ENCODE measurements around the gene LMNA. TPM values are rescaled to one million over a fixed set of nuclear protein-coding genes. Genes with fewer than 3 reads are reported as not detected.
"Not testable (repeated sequence)": the region's sequence is repeated elsewhere in the genome, so short reads cannot be mapped to it uniquely, and the experiment has no call there.

LMNA gene
- total RNA-seq, 1 experiment from 2014 or later, result 846 TPM

DNA sequence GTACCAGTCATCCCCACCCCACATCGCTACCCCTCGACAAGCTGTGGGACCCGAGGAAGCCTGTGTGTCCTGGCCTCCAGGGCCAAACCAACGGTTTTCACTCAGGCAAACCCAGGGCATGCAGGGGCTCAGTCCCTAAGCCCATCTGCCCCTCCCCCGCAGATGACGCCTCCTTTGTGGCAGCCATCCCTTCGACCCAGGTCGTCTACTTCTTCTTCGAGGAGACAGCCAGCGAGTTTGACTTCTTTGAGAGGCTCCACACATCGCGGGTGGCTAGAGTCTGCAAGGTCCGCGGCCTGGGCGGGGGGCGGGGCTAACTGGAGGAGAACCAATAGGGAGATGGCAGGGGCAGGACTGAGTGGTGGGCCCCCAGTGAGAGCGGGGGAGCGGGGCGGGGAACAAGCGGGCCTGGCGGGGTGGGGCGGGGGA is 46.2 kb downstream of the LMNA start:
- no peak for DNase-seq (ENCODE audit: low read depth)

DNA sequence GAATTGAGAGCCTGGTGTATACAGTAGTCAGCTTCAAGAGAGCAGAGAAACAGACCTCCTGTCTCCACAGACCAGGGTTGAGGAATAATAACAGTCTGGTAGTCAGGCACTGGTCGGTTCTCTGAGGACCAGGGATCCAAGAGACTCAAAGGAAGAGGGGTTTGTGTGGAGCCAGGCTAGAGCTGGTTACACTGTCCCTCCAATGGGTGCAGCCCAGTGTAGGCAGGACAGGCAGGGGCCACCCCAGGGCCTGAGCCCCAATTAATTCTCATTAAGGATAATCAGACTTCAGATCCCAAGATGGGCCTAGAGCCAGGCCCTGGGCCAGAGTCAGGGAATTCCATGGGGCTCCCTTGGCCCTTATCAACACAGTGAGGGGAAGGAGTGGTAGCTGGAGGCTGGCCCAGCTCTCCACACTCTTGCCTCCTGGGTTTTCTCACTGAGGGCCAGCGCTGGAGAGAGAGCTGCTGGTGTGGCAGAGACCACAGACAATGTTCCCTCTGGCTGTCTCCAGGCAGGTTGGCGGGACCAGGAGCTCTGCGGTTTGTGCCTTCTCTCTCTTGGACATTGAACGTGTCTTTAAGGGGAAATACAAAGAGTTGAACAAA is 48.0 kb downstream of the LMNA start:
- DNase-seq (ENCODE audit: low read depth), result no peak

DNA sequence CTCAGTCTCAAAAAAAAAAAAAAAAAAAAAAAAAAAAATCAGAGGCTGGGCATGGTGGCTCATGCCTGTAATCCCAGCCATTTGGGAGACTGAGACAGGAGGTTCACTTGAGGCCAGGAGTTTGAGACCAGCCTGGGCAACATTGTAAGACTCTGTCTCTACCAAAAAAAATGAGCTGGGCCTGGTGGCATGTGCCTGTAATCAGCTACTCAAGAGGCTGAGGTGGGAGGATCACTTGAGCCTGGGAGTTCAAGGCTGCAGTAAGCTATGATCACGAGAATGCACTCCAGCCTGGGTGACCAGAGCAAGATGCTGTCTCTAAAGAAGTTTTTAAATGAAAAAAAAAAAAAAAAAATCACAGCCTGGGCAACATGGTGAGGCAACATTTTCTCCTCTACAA is 49.2 kb downstream of the LMNA start:
- no peak for DNase-seq (ENCODE audit: low read depth)

DNA sequence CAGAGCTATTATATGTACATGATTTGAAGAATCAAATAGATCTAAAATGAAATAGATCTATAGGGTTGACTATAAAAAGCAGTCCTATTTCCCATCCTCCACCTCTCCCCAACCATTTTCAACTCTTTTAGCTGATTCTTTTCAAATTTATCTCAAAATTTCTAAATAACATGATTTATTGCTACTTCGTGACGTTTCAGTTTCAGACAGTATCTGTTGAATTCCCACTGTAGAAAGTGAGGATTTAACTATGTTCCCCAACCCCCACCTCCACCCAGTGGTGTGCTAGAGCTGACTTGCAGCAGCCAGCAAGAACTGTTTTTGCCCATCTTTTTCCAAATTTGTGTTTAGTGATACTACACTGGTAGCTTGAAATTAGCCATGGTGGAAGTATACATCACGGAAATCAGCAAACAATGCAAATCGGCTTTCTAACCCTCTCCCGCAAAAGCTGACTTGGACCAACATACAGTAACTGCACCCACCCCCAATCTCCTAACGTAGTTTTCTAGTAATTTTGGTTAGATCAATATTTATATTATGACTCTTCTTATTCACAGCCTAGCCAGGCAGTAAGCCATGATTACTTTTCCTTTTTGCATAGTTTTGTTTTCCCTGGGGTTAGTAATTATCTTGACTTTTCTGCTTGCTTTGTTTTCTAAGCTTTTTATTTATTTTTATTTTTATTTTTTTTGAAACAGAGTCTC is 49.8 kb downstream of the LMNA start:
- no peak for DNase-seq (ENCODE audit: low read depth)

DNA sequence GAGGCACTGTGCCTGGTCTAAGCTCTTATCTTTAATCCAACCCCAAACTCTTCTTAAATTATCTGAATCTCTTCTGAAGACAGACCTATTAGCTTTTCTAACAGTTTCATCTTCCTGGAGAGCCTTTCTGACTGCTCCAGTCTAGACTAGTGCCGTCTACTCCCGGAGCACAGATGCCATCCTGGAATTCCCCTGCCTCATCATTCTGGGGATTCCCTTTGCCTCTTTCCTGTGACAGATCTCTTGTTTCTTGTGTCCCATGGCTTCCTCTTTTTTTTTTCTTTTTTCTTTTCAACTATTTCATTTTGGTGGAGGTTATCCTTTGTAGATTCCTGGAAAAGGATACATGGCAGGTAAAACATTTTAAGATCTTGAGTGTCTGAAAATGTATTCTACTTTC is 50.6 kb downstream of the LMNA start:
- no peak for DNase-seq (ENCODE audit: low read depth)

DNA sequence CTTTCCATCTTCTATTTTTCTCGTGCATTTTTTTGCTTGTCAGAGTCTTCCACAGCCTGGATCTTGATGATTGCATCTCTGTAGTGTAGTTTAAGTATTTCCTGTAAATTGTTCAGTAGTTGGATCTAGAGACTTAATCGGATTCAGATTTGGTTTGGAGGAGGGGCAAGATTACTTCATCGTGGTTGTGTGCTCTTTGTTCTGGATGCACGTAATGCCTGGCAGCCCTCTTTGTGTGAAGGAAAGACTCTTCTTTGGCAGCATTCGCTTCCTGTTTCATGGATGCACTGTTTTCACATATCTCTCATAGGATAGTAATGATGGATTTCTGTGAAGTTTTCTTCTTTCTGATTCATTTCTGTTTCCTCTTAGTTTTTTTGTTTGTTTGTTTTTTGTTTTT is 53.0 kb downstream of the LMNA start:
- no peak for DNase-seq (ENCODE audit: low read depth)

DNA sequence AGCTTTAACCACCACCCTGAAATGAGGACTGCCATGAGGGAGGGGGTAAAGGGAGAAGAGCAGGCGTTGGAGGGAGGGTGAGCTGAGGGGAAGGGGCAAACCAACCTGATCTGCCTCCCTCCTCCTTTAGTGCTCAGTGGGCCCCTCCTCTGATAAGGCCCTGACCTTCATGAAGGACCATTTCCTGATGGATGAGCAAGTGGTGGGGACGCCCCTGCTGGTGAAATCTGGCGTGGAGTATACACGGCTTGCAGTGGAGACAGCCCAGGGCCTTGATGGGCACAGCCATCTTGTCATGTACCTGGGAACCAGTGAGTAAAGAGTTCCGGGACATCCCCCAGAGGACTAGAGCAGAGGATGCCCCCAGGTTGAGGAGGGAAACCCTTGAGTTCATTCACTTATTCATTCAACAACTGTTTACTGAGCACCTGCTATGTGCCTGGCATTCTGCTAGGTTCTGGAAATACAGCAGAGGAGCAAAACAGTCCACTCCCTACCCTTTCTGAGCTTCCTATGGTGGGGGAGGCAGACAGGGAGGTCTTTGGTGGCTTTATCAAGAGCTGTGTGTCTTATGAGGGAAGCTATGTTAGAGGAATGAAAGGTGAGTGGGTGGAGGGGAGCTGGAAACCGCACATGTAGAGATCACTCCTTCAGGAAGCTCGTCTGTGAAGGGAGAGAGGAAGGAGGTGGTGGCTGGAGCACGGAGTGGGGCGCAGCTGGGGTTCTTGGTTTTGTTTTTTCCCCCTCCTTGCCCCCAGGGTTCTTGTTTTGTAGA is 58.4 kb downstream of the LMNA start:
- no peak for DNase-seq (ENCODE audit: low read depth)

DNA sequence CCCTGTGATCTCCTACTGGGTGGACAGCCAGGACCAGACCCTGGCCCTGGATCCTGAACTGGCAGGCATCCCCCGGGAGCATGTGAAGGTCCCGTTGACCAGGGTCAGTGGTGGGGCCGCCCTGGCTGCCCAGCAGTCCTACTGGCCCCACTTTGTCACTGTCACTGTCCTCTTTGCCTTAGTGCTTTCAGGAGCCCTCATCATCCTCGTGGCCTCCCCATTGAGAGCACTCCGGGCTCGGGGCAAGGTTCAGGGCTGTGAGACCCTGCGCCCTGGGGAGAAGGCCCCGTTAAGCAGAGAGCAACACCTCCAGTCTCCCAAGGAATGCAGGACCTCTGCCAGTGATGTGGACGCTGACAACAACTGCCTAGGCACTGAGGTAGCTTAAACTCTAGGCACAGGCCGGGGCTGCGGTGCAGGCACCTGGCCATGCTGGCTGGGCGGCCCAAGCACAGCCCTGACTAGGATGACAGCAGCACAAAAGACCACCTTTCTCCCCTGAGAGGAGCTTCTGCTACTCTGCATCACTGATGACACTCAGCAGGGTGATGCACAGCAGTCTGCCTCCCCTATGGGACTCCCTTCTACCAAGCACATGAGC is 62.2 kb downstream of the LMNA start:
- DNase-seq (ENCODE audit: low read depth), result no peak

DNA sequence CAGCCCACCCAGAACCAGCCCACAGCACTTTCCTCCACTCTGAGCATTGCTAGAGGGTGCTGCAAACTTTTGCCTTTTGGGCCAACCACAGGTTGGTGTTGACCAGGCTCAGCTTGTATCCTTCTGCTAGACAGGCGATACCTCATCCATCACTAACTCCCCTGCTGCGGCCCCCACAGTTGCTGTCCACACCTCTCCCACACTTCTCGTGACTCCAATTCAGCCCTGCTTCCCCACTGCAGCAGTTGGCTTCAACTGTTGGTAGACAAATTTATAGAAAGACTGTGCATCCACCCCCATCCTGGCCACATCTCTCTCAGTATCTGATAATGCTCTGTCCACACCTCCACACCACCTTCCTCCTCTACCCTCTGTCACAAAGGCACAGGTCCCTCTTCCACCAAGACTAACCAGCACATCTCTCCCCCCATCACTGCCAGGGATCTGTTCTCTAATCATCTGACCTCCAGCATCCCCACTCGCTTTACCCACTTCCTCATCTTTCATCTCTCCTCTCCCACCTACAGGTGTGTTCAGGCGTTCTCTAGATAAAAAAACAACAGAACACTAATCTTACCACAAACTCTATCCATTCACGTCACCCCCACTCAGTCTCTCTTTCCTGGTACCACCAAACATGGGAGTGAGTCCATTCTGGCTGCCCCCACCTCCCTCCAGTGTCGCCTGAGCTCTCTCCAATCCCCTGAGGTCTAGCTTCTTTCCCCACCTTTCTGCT is 63.6 kb downstream of the LMNA start:
- no peak for DNase-seq (ENCODE audit: low read depth)

DNA sequence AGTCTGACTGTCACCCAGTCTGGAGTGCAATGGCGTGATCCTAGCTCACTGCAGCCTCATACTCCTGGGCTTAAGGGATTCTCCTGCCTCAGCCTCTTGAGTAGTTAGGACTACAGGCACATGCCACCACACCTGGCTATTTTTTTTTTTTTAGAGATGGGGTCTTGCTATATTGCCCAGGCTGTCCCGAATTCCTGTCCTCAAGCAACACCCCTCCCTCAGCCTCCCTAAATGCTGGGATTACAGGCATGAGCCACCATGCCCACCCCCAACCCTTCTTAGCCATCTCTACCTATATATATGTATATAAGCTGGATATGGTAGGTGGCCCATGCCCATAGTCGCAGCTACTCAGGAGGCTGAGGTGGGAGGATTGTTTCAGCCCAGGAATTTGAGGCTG is 66.0 kb downstream of the LMNA start:
- DNase-seq (ENCODE audit: low read depth), result no peak

DNA sequence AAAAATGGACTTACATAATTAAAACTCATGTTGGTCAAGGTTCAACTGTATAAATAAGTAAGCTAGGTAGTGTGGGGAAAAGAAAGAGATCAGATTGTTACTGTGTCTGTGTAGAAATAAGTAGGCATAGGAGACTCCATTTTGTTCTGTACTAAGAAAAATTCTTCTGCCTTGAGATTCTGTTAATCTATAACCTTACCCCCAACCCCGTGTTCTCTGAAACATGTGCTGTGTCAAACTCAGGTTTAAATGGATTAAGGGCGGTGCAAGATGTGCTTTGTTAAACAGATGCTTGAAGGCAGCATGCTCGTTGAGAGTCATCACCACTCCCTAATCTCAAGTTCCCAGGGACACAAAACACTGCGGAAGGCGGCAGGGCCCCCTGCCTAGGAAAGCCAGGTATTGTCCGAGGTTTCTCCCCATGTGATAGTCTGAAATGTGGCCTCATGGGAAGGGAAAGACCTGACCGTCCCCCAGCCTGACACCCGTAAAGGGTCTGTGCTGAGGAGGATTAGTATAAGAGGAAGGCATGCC is 66.9 kb downstream of the LMNA start:
- not testable (repeated sequence) for DNase-seq (ENCODE audit: low read depth)

DNA sequence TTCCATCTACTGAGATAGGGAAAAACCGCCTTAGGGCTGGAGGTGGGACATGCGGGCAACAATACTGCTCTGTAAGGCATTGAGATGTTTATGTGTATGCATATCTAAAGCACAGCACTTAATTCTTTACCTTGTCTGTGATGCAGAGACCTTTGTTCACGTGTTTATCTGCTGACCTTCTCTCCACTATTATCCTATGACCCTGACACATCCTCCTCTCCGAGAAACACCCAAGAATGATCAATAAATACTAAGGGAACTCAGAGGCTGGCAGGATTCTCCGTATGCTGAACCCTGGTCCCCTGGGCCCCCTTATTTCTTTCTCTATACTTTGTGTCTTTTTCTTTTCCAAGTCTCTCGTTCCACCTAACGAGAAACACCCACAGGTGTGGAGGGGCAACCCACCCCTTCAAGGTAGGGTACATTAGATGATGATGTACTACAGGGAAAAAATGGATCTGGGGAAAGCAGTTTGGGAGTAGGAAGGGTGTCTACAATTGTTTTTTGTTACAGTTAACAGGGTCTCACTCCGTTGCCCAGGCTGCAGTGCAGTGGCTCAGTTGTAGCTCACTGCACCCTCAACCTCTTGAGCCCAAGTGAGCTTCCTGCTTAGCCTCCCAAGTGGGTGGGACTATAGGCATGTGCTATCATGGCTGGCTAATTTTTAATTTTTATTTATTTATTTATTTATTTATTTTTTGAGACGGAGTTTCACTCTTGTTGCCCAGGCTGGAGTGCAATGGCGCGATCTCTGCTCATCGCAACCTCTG is 67.7 kb downstream of the LMNA start:
- not testable (repeated sequence) for DNase-seq (ENCODE audit: low read depth)

DNA sequence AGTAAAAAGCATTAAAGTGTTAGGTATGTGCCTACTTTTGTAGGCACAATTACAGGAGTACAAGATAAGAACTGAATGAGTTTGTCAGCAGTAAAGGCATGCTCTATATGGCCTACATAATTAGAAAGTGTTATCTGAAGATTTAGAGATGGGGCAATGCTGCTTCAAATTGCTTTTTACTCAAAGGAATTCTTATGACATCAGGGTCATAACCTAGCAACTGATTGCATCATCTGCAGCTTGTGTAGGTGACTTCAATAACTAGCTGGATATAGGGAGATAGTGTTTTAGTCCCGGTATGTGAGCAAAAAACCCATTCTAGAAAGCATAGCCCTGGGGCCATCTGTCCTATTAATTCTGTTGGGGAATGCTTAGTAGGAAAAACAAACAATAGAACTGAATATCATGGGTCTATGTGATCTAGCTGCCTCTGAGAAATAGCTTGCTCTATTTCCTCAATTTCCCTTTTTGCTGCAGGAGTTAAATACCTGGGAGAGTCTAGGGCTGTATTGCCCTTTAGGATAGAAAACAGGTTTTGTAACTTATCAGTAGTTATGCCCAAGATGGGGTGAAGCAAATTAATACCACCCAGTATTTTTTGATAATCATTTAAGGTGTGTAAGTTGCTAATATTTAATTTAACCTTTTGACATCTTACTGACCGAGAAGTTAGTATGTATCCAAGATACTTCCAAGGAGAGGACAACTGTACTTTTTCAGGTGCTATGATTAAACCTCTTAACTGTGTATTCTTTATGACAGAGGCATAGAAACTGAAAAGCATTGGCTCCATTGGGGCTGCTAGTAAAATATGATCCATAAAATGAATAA is 72.1 kb downstream of the LMNA start:
- not testable (repeated sequence) for DNase-seq (ENCODE audit: low read depth)

Other genes with a start within 250 kb of the LMNA start
- gene RIT1, start 203.4 kb upstream of the LMNA start, total RNA-seq (2014; rRNA removed; shearing (Covaris generic)), result 9.1 and 10.1 TPM in 2 replicates
- 31.2 and 36.2 TPM in 2 replicates for gene KHDC4, start 180.3 kb upstream of the LMNA start, total RNA-seq (2014; rRNA removed; shearing (Covaris generic))
- 0.55 TPM in 1 of 2 replicates, not detected in the other for gene RXFP4, start 173.1 kb upstream of the LMNA start, total RNA-seq (2014; rRNA removed; shearing (Covaris generic))
- gene ARHGEF2, start 136.2 kb upstream of the LMNA start, total RNA-seq (2014; rRNA removed; shearing (Covaris generic)), result 91.6 and 96.6 TPM in 2 replicates
- 582 and 611 TPM in 2 replicates for gene SSR2, start 93.8 kb upstream of the LMNA start, total RNA-seq (2014; rRNA removed; shearing (Covaris generic))
- 36.0 and 43.9 TPM in 2 replicates for gene UBQLN4, start 60.9 kb upstream of the LMNA start, total RNA-seq (2014; rRNA removed; shearing (Covaris generic))
- gene LAMTOR2, start 59.9 kb upstream of the LMNA start, total RNA-seq (2014; rRNA removed; shearing (Covaris generic)), result 67.1 and 78.0 TPM in 2 replicates
- 0.06 TPM in 1 of 2 replicates, not detected in the other for gene RAB25, start 53.6 kb upstream of the LMNA start, total RNA-seq (2014; rRNA removed; shearing (Covaris generic))
- 3.4 and 5.2 TPM in 2 replicates for gene MEX3A, start 32.2 kb upstream of the LMNA start, total RNA-seq (2014; rRNA removed; shearing (Covaris generic))
- gene SEMA4A, start 38.9 kb downstream of the LMNA start, total RNA-seq (2014; rRNA removed; shearing (Covaris generic)), result not detected in 2 replicates
- 21.4 and 28.6 TPM in 2 replicates for gene SLC25A44, start 79.4 kb downstream of the LMNA start, total RNA-seq (2014; rRNA removed; shearing (Covaris generic))
- 49.4 and 71.6 TPM in 2 replicates for gene PMF1, start 98.3 kb downstream of the LMNA start, total RNA-seq (2014; rRNA removed; shearing (Covaris generic))
- 2.3 TPM in 1 of 2 replicates, not detected in the other for gene BGLAP, start 127.5 kb downstream of the LMNA start, total RNA-seq (2014; rRNA removed; shearing (Covaris generic))
- 0.40 and 0.47 TPM in 2 replicates for gene PAQR6, start 133.3 kb downstream of the LMNA start, total RNA-seq (2014; rRNA removed; shearing (Covaris generic))
- gene SMG5, start 168.1 kb downstream of the LMNA start, total RNA-seq (2014; rRNA removed; shearing (Covaris generic)), result 94.1 and 95.9 TPM in 2 replicates
- gene TMEM79, start 169.6 kb downstream of the LMNA start, total RNA-seq (2014; rRNA removed; shearing (Covaris generic)), result 2.2 and 2.7 TPM in 2 replicates
- gene GLMP, start 181.0 kb downstream of the LMNA start, total RNA-seq (2014; rRNA removed; shearing (Covaris generic)), result 49.0 and 62.7 TPM in 2 replicates
- not detected in 2 replicates for gene VHLL, start 184.6 kb downstream of the LMNA start, total RNA-seq (2014; rRNA removed; shearing (Covaris generic))
- gene CCT3, start 223.6 kb downstream of the LMNA start, total RNA-seq (2014; rRNA removed; shearing (Covaris generic)), result 450 and 472 TPM in 2 replicates
- 0.70 and 0.87 TPM in 2 replicates for gene TSACC, start 223.8 kb downstream of the LMNA start, total RNA-seq (2014; rRNA removed; shearing (Covaris generic))

Data from HT1080 (cell line).